Caco-2 (cell line): ENCODE results near the gene ZNF182. TPM values are rescaled to one million over a fixed set of nuclear protein-coding genes. Genes with fewer than 3 reads are reported as not detected.
"Not testable (repeated sequence)": the region's sequence is repeated elsewhere in the genome, so short reads cannot be mapped to it uniquely, and the experiment has no call there.

Experiments used
- BruUV-seq: library from RNA; stranded (reverse); fragments of 400-500 nt; replicated peaks from 2 replicates; lab custom pipeline; 2021; lab: Mats Ljungman, UMichigan
- CTCF ChIA-PET: fragments of 300-600 bp; sonication (Branson Sonifier 250); formaldehyde crosslinking; loops from one replicate; lab custom pipeline; 2022; ENCODE audit warnings: antibody characterized with exemption; lab: Charles Lee
- POLR2A ChIA-PET: fragments of 300-600 bp; sonication (Branson Sonifier 250); formaldehyde crosslinking; loops from one replicate; lab custom pipeline; 2022; ENCODE audit warnings: antibody characterized with exemption; lab: Charles Lee
- DNase-seq, 2 experiments: peaks; one replicate each; pipeline versions ENCODE4 v3.0.0 to v3.0.0-alpha.2; 2020 to 2022
- H3K27me3 ChIP-seq: replicated peaks from 2 replicates; pipeline ENCODE4 v1.6.0; 2011; ENCODE audit warnings: low read length; ENCODE audit not compliant: control insufficient read depth, insufficient read depth
- H3K36me3 ChIP-seq: 2 replicates; pipeline ENCODE4 v1.5.1; 2011; ENCODE audit warnings: low read length; ENCODE audit not compliant: control insufficient read depth, insufficient read depth
- H3K4me1 ChIP-seq: fragments of 250-450 bp; sonication (Bioruptor Pico); 2 replicates; pipeline ENCODE4 v1.5.1; 2020; ENCODE audit warnings: mild to moderate bottlenecking
- H3K4me3 ChIP-seq: 2 replicates; pipeline ENCODE4 v1.5.1; 2011; ENCODE audit warnings: low read depth, mild to moderate bottlenecking, control low read depth, low read length
- H3K9me3 ChIP-seq: fragments of 250-450 bp; sonication (Bioruptor Pico); 2 replicates; pipeline ENCODE4 v1.5.1; 2020; ENCODE audit warnings: mild to moderate bottlenecking, moderate library complexity
- H3K27ac Mint-ChIP-seq: one replicate; pipeline ENCODE4 v1.8.0; 2022; ENCODE audit warnings: mixed read lengths; ENCODE audit not compliant: unreplicated experiment
- H3K27me3 Mint-ChIP-seq: one replicate; pipeline ENCODE4 v1.8.0; 2022; ENCODE audit warnings: mixed read lengths; ENCODE audit not compliant: insufficient read depth, unreplicated experiment
- H3K36me3 Mint-ChIP-seq: one replicate; pipeline ENCODE4 v1.8.0; 2022; ENCODE audit warnings: mild to moderate bottlenecking, mixed read lengths; ENCODE audit not compliant: insufficient read depth, unreplicated experiment
- H3K4me1 Mint-ChIP-seq: one replicate; pipeline ENCODE4 v1.8.0; 2022; ENCODE audit warnings: low read depth, mixed read lengths; ENCODE audit not compliant: unreplicated experiment
- H3K4me3 Mint-ChIP-seq: one replicate; pipeline ENCODE4 v1.8.0; 2022; ENCODE audit warnings: mild to moderate bottlenecking, moderate library complexity, mixed read lengths; ENCODE audit not compliant: unreplicated experiment
- H3K9me3 Mint-ChIP-seq: one replicate; pipeline ENCODE4 v1.8.0; 2022; ENCODE audit warnings: mixed read lengths; ENCODE audit not compliant: unreplicated experiment
- CTCF ChIP-seq, 2 experiments: fragments of 200-600 bp in 1 of 2; IDR thresholded peaks; 1 replicate in 1 of 2; 2 replicates in 1 of 2; pipeline versions ENCODE4 v1.5.1 to v1.8.0; 2011 to 2022; ENCODE audit warnings: antibody characterized with exemption in 1 of 2, control low read depth in 1 of 2, inconsistent platforms in 1 of 2, low read depth in 1 of 2, low read length in 1 of 2, mild to moderate bottlenecking in 1 of 2, moderate library complexity in 1 of 2; ENCODE audit not compliant: insufficient read depth in 1 of 2, severe bottlenecking in 1 of 2, unreplicated experiment in 1 of 2
- intact Hi-C: fragments of 100-400 bp; cut with micrococcal nuclease; formaldehyde crosslinking; loops from one replicate; pipeline ENCODE4 v1.10.0; 2022; ENCODE audit not compliant: unreplicated experiment
- total RNA-seq: library from RNA; stranded (reverse); gene quantifications from 2 replicates; pipeline ENCODE4 v1.2.3, GENCODE V29; 2022

ZNF182 gene
- total RNA-seq, 1 experiment from 2014 or later, result 3.9 TPM

GRCh38 chrX:47958761-47959342, 44.9 kb downstream of the ZNF182 start:
- Histone ChIP-seq H3K4me3 (no peak overlapping the region), H3K36me3 (no peaks in the 10 kb centered on the region), H3K4me1 (no peaks in the 10 kb centered on the region), H3K27me3 (no peaks in the 10 kb centered on the region), H3K9me3 (no peaks in the 10 kb centered on the region)
- CTCF ChIA-PET, result no interaction called here
- POLR2A ChIA-PET, result no interaction called here
- Mint-ChIP-seq H3K4me1 (peaks cover 5% of the 10 kb centered on the region), H3K4me3 (no peak overlapping the region), H3K36me3 (no peaks in the 10 kb centered on the region), H3K27me3 (no peaks in the 10 kb centered on the region), H3K27ac (no peak overlapping the region), H3K9me3 (no peaks in the 10 kb centered on the region)
- intact Hi-C loops, result no loop called here
- BruUV-seq, result no TSS peak
- no peak for TF ChIP-seq CTCF (IDR thresholded peaks at IDR 0.05; ENCODE audit: insufficient read depth in 1 of 2, low read depth in 1 of 2, low read length in 1 of 2, severe bottlenecking in 1 of 2, unreplicated experiment in 1 of 2)
- DNase-seq, result peak in 1 of 2 experiments; percentile 4

GRCh38 chrX:47958206-47958605, 45.6 kb downstream of the ZNF182 start:
- BruUV-seq, H3K4me1 Mint-ChIP-seq, intact Hi-C loops, POLR2A ChIA-PET, H3K9me3 Mint-ChIP-seq, H3K4me1 ChIP-seq, CTCF ChIA-PET, DNase-seq, H3K27me3 Mint-ChIP-seq, H3K4me3 Mint-ChIP-seq, H3K27me3 ChIP-seq, H3K36me3 ChIP-seq, H3K4me3 ChIP-seq, H3K9me3 ChIP-seq, H3K27ac Mint-ChIP-seq, H3K36me3 Mint-ChIP-seq: not testable (repeated sequence)

GRCh38 chrX:47956016-47956415, 47.8 kb downstream of the ZNF182 start:
- no peaks in the 10 kb centered on the region for H3K27me3 ChIP-seq
- DNase-seq, result no peak
- ChIA-PET CTCF (no interaction called here), POLR2A (no interaction called here)
- Mint-ChIP-seq H3K27me3 (no peaks in the 10 kb centered on the region), H3K9me3 (no peaks in the 10 kb centered on the region), H3K36me3 (no peaks in the 10 kb centered on the region), H3K4me1 (no peaks in the 10 kb centered on the region), H3K4me3 (no peak overlapping the region), H3K27ac (no peak overlapping the region)
- H3K36me3 ChIP-seq, result no peaks in the 10 kb centered on the region
- no TSS peak for BruUV-seq
- H3K4me3 ChIP-seq, result no peak overlapping the region
- TF ChIP-seq CTCF (IDR thresholded peaks at IDR 0.05; ENCODE audit: insufficient read depth in 1 of 2, low read depth in 1 of 2, low read length in 1 of 2, severe bottlenecking in 1 of 2, unreplicated experiment in 1 of 2), result no peak
- intact Hi-C loops, result no loop called here
- H3K4me1 ChIP-seq, result no peaks in the 10 kb centered on the region
- H3K9me3 ChIP-seq, result no peaks in the 10 kb centered on the region

- intact Hi-C loops, H3K27ac Mint-ChIP-seq, H3K4me1 Mint-ChIP-seq, H3K27me3 Mint-ChIP-seq, H3K4me3 ChIP-seq, H3K4me3 Mint-ChIP-seq, H3K9me3 ChIP-seq, CTCF ChIA-PET, POLR2A ChIA-PET, DNase-seq, H3K36me3 Mint-ChIP-seq, BruUV-seq, H3K36me3 ChIP-seq, H3K27me3 ChIP-seq, H3K9me3 Mint-ChIP-seq, H3K4me1 ChIP-seq: not testable (repeated sequence)
Measured at GRCh38 chrX:47955295-47955694, 48.5 kb downstream of the ZNF182 start.
